HepG2 (cell line): ENCODE measurements around the gene IL17RC. TPM values are rescaled to one million over a fixed set of nuclear protein-coding genes. Genes with fewer than 3 reads are reported as not detected.

Experiments
- CBFB ChIP-seq: sonication (generic); formaldehyde crosslinking; IDR thresholded peaks from 2 replicates; pipeline ENCODE4 v1.4.0; 2020; ENCODE audit warnings: missing genetic modification reagents
- DPF2 ChIP-seq: sonication (generic); formaldehyde crosslinking; IDR thresholded peaks from 2 replicates; pipeline ENCODE4 v1.4.0; 2020; ENCODE audit warnings: mild to moderate bottlenecking, low read depth, missing genetic modification reagents, borderline replicate concordance
- FOXA1 ChIP-seq, 2 experiments: fragments of 450-650 bp in 1 of 2; sonication (generic) in 1 of 2; formaldehyde crosslinking in 1 of 2; IDR thresholded peaks; 2 replicates each; pipeline versions ENCODE4 v1.4.0 to v1.6.1; 2016 to 2020; ENCODE audit warnings: missing genetic modification reagents in 1 of 2
- ISL2 ChIP-seq: sonication (generic); formaldehyde crosslinking; IDR thresholded peaks from 2 replicates; pipeline ENCODE4 v1.5.0; 2020; ENCODE audit warnings: missing genetic modification reagents
- JUNB ChIP-seq: sonication (generic); formaldehyde crosslinking; IDR thresholded peaks from 2 replicates; pipeline ENCODE4 v1.8.0; 2022; ENCODE audit warnings: missing genetic modification reagents, mild to moderate bottlenecking, borderline replicate concordance
- NCOA2 ChIP-seq: sonication (generic); formaldehyde crosslinking; IDR thresholded peaks from 2 replicates; pipeline ENCODE4 v1.8.0; 2022; ENCODE audit warnings: inconsistent platforms
- ZFYVE20 ChIP-seq: sonication (generic); formaldehyde crosslinking; IDR thresholded peaks from 2 replicates; pipeline ENCODE4 v1.8.0; 2023; ENCODE audit warnings: low read depth, mild to moderate bottlenecking, moderate library complexity, missing genetic modification reagents, borderline replicate concordance
- ZNF335 ChIP-seq: sonication (generic); formaldehyde crosslinking; IDR thresholded peaks from 2 replicates; pipeline ENCODE4 v1.4.0; 2020; ENCODE audit warnings: missing genetic modification reagents
- ZNF430 ChIP-seq: sonication (generic); formaldehyde crosslinking; IDR thresholded peaks from 2 replicates; pipeline ENCODE4 v1.9.0; 2021; ENCODE audit warnings: mild to moderate bottlenecking, missing genetic modification reagents
- ZNF549 ChIP-seq: sonication (generic); formaldehyde crosslinking; IDR thresholded peaks from 2 replicates; pipeline ENCODE4 v1.5.0; 2020; ENCODE audit warnings: missing genetic modification reagents
- ZNF629 ChIP-seq: sonication (generic); formaldehyde crosslinking; conservative IDR thresholded peaks from 2 replicates; pipeline ENCODE4 v1.5.0; 2020; ENCODE audit warnings: missing genetic modification reagents
- polyA plus RNA-seq, 8 experiments: library from polyadenylated mRNA; depleted of rRNA in 3 of 8; stranded (reverse) in 7 of 8; unstranded in 1 of 8; fragments of >200 nt; fragmentation: Illumina TruSeq in 4 of 8; extraction: Trizol in 4 of 8; gene quantifications; 2 replicates each; pipeline versions ENCODE4 v1.2.1 to v1.2.3, GENCODE V29; 2011 to 2016; ENCODE audit warnings: low read depth in 4 of 8, missing spikeins in 1 of 8, mixed read lengths in 1 of 8; ENCODE audit not compliant: insufficient read depth in 1 of 8
- total RNA-seq, 5 experiments: library from RNA; depleted of rRNA; stranded (reverse); fragments of >200 nt; fragmentation: Illumina TruSeq; extraction: Trizol; gene quantifications; 2 replicates each; pipeline ENCODE4 v1.2.3, GENCODE V29; 2016; ENCODE audit warnings: low read depth in 1 of 5
- TF ChIP-seq, protein P1 (sequence below): sonication (generic); formaldehyde crosslinking; IDR thresholded peaks from 2 replicates; pipeline ENCODE4 v1.5.0; 2020; ENCODE audit warnings: mild to moderate bottlenecking, missing genetic modification reagents, borderline replicate concordance
- TF ChIP-seq, protein P2 (sequence below): IDR thresholded peaks from 2 replicates; pipeline ENCODE4 v1.6.1; 2016; ENCODE audit warnings: missing compliant biosample characterization, missing genetic modification reagents, borderline replicate concordance
- TF ChIP-seq, protein P3 (sequence below): sonication (generic); formaldehyde crosslinking; IDR thresholded peaks from 2 replicates; pipeline ENCODE4 v1.4.0; 2020; ENCODE audit warnings: mild to moderate bottlenecking, low read depth, missing genetic modification reagents
- TF ChIP-seq, protein P4 (sequence below): sonication (generic); formaldehyde crosslinking; conservative IDR thresholded peaks from 2 replicates; pipeline ENCODE4 v1.5.0; 2020; ENCODE audit warnings: missing genetic modification reagents
- TF ChIP-seq, protein P5 (sequence below): IDR thresholded peaks from 2 replicates; pipeline ENCODE4 v1.6.1; 2016; ENCODE audit warnings: low read depth, control low read depth

IL17RC gene
- total and polyA plus RNA-seq, 2 of the 13 experiments (the other 11 are each of a cell fraction or from before 2014, with no cell fraction given): 20.7 to 24.0 TPM

DNA sequence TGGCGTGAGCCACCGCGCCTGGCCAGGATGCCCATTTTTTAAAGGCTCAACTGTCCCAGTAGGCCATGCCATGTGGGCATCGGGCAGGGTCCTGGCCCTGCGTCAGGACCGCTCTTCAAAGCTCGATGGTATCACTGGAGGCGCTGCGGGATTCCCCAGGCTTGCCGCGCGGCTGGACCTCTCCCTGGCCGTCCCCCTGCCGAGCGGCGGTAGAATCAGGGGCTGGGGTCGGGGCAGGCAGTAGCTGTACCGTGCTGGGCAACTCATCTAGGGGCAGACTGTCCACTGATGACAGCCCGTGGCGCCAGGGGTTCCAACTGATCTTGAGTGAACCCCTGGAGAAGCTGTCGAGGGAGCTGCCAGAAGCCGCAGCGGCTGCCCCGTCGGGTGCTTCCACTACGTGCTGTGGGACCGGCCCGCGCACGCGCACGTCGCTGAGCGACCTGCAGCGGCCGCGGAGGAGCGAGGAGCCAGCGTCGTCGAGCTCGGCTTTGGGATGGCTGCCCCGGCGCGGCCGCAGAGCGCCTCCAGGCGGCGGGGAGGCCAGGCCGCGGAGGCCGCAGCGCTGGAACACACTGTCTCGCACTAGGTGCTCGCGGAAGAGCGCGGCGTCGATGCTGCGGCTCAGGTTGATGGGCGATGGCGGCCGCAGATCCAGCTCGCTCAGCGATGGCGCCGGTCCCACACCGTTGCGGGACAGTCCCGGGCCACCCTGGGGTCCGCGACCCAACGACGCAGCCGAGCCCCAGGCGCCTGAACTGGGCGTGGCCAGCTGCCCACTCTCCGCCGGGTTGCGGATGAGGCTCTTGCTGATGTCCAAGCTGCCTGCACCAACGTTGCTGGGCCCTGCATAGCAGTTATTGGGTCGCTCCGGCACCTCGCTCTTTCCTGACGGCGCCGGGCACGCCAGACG, 29.5 kb downstream of the IL17RC start (continued):
- TF ChIP-seq, protein P1, sequence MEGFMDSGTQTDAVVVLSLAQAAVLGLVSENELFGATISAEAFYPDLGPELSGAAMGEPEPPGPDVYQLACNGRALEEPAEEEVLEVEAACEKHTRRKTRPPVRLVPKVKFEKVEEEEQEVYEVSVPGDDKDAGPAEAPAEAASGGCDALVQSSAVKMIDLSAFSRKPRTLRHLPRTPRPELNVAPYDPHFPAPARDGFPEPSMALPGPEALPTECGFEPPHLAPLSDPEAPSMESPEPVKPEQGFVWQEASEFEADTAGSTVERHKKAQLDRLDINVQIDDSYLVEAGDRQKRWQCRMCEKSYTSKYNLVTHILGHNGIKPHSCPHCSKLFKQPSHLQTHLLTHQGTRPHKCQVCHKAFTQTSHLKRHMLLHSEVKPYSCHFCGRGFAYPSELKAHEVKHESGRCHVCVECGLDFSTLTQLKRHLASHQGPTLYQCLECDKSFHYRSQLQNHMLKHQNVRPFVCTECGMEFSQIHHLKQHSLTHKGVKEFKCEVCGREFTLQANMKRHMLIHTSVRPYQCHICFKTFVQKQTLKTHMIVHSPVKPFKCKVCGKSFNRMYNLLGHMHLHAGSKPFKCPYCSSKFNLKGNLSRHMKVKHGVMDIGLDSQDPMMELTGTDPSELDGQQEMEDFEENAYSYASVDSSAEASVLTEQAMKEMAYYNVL (CRISPR knock-in tag): no peak; the same call in 1 of the 2 replicates
- TF ChIP-seq, protein P2, sequence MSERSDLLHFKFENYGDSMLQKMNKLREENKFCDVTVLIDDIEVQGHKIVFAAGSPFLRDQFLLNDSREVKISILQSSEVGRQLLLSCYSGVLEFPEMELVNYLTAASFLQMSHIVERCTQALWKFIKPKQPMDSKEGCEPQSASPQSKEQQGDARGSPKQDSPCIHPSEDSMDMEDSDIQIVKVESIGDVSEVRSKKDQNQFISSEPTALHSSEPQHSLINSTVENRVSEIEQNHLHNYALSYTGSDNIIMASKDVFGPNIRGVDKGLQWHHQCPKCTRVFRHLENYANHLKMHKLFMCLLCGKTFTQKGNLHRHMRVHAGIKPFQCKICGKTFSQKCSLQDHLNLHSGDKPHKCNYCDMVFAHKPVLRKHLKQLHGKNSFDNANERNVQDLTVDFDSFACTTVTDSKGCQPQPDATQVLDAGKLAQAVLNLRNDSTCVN (CRISPR knock-in tag): no peak; the same call in 1 of the 2 replicates
- peak; percentile 61; the same call in 1 of the 2 replicates for TF ChIP-seq ZNF629 (CRISPR knock-in tag)
- no peak for TF ChIP-seq NCOA2
- peak; percentile 67 for TF ChIP-seq CBFB
- TF ChIP-seq, protein P3, sequence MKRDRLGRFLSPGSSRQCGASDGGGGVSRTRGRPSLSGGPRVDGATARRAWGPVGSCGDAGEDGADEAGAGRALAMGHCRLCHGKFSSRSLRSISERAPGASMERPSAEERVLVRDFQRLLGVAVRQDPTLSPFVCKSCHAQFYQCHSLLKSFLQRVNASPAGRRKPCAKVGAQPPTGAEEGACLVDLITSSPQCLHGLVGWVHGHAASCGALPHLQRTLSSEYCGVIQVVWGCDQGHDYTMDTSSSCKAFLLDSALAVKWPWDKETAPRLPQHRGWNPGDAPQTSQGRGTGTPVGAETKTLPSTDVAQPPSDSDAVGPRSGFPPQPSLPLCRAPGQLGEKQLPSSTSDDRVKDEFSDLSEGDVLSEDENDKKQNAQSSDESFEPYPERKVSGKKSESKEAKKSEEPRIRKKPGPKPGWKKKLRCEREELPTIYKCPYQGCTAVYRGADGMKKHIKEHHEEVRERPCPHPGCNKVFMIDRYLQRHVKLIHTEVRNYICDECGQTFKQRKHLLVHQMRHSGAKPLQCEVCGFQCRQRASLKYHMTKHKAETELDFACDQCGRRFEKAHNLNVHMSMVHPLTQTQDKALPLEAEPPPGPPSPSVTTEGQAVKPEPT (CRISPR knock-in tag): peak; percentile 77; the same call in 1 of the 2 replicates
- TF ChIP-seq, protein P4, sequence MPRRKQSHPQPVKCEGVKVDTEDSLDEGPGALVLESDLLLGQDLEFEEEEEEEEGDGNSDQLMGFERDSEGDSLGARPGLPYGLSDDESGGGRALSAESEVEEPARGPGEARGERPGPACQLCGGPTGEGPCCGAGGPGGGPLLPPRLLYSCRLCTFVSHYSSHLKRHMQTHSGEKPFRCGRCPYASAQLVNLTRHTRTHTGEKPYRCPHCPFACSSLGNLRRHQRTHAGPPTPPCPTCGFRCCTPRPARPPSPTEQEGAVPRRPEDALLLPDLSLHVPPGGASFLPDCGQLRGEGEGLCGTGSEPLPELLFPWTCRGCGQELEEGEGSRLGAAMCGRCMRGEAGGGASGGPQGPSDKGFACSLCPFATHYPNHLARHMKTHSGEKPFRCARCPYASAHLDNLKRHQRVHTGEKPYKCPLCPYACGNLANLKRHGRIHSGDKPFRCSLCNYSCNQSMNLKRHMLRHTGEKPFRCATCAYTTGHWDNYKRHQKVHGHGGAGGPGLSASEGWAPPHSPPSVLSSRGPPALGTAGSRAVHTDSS: no peak
- TF ChIP-seq ZNF335 (CRISPR knock-in tag): peak; percentile 38; the same call in 1 of the 2 replicates
- TF ChIP-seq ZFYVE20 (CRISPR knock-in tag): no peak
- no peak; the same call in 1 of the 2 replicates for TF ChIP-seq ISL2 (CRISPR knock-in tag)
- no peak for TF ChIP-seq ZNF430 (CRISPR knock-in tag)
- TF ChIP-seq, protein P5, sequence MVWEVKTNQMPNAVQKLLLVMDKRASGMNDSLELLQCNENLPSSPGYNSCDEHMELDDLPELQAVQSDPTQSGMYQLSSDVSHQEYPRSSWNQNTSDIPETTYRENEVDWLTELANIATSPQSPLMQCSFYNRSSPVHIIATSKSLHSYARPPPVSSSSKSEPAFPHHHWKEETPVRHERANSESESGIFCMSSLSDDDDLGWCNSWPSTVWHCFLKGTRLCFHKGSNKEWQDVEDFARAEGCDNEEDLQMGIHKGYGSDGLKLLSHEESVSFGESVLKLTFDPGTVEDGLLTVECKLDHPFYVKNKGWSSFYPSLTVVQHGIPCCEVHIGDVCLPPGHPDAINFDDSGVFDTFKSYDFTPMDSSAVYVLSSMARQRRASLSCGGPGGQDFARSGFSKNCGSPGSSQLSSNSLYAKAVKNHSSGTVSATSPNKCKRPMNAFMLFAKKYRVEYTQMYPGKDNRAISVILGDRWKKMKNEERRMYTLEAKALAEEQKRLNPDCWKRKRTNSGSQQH: peak; percentile 73; the same call in 1 of the 2 replicates
- TF ChIP-seq DPF2 (CRISPR knock-in tag): no peak
- TF ChIP-seq JUNB (CRISPR knock-in tag): no peak
- TF ChIP-seq FOXA1 (IDR thresholded peaks at IDR 0.05): no peak
- peak; percentile 20; the same call in 1 of the 2 replicates for TF ChIP-seq FOXA1 (CRISPR knock-in tag; IDR thresholded peaks at IDR 0.05)
- peak; percentile 55; the same call in 1 of the 2 replicates for TF ChIP-seq ZNF549 (CRISPR knock-in tag)
